MCF 10A (cell line): ENCODE data around the gene UPK1B. TPM values are rescaled to one million over a fixed set of nuclear protein-coding genes. Genes with fewer than 3 reads are reported as not detected.

ENCODE experiments used
- BruUV-seq: library from RNA; stranded (reverse); fragments of 400-500 nt; replicated peaks from 2 replicates; lab custom pipeline; 2021; lab: Mats Ljungman, UMichigan
- CTCF ChIA-PET: fragments of 300-600 bp; sonication (Branson Sonifier 250); formaldehyde crosslinking; extraction: SDS; loops from one replicate; lab custom pipeline; 2021; ENCODE audit warnings: antibody characterized with exemption, inconsistent platforms; lab: Yijun Ruan, JAX
- POLR2A ChIA-PET: fragments of 300-600, 350-650 bp; sonication (Branson Sonifier 250); formaldehyde crosslinking; extraction: SDS; loops from one replicate; lab custom pipeline; 2020; ENCODE audit warnings: antibody characterized with exemption, inconsistent platforms; lab: Yijun Ruan, JAX
- DNase-seq: peaks from one replicate; pipeline ENCODE4 v3.0.0-alpha.2; 2018; ENCODE audit not compliant: unreplicated experiment
- H3K27ac Mint-ChIP-seq: one replicate; pipeline ENCODE4 v1.8.0; 2022; ENCODE audit warnings: mild to moderate bottlenecking, low read depth, mixed read lengths; ENCODE audit not compliant: unreplicated experiment
- H3K27me3 Mint-ChIP-seq: one replicate; pipeline ENCODE4 v1.8.0; 2022; ENCODE audit warnings: mixed read lengths; ENCODE audit not compliant: insufficient read depth, unreplicated experiment
- H3K36me3 Mint-ChIP-seq: one replicate; pipeline ENCODE4 v1.8.0; 2022; ENCODE audit warnings: mild to moderate bottlenecking, moderate library complexity, mixed read lengths; ENCODE audit not compliant: insufficient read depth, unreplicated experiment
- H3K4me1 Mint-ChIP-seq: one replicate; pipeline ENCODE4 v1.8.0; 2022; ENCODE audit warnings: mixed read lengths; ENCODE audit not compliant: insufficient read depth, unreplicated experiment
- H3K4me3 Mint-ChIP-seq: one replicate; pipeline ENCODE4 v1.8.0; 2022; ENCODE audit warnings: mild to moderate bottlenecking, moderate library complexity, mixed read lengths; ENCODE audit not compliant: unreplicated experiment
- H3K9me3 Mint-ChIP-seq: one replicate; pipeline ENCODE4 v1.8.0; 2022; ENCODE audit warnings: mixed read lengths; ENCODE audit not compliant: unreplicated experiment
- CTCF ChIP-seq: fragments of 200-600 bp; IDR thresholded peaks from one replicate; pipeline ENCODE4 v1.8.0; 2022; ENCODE audit warnings: antibody characterized with exemption, mild to moderate bottlenecking; ENCODE audit not compliant: unreplicated experiment
- intact Hi-C: fragments of 100-400 bp; cut with micrococcal nuclease; formaldehyde crosslinking; loops from 2 replicates; pipeline ENCODE4 v1.14.1; 2022
- total RNA-seq: library from RNA; stranded (reverse); gene quantifications from 2 replicates; pipeline ENCODE4 v1.2.3, GENCODE V29; 2022

UPK1B gene
- total RNA-seq, 1 experiment from 2014 or later, result not detected

GRCh38 chr3:119146578-119147375 is 26.6 kb upstream of the UPK1B start:
- Mint-ChIP-seq H3K4me1 (peaks cover 14% of the 10 kb centered on the region), H3K9me3 (no peaks in the 10 kb centered on the region), H3K36me3 (no peaks in the 10 kb centered on the region), H3K4me3 (no peak overlapping the region), H3K27ac (no peak overlapping the region), H3K27me3 (no peaks in the 10 kb centered on the region)
- intact Hi-C loops, result no loop called here
- TF ChIP-seq CTCF, result no peak
- ChIA-PET POLR2A (interaction anchor here (0.6 to 3.9 kb wide), 3 partner anchors 90 to 94 kb away, joined by 3 to 24 read pairs (median 5); partner anchors contain the start of gene B4GALT4), CTCF (interaction anchor here (0.5 to 4.7 kb wide), 21 partner anchors 7 to 543 kb away, joined by 3 to 118 read pairs (median 4); partner anchors contain the start of gene B4GALT4)
- DNase-seq, result no peak
- BruUV-seq, result no TSS peak

GRCh38 chr3:119147494-119147893 is 25.9 kb upstream of the UPK1B start:
- TF ChIP-seq CTCF, result no peak
- CTCF ChIA-PET, result interaction anchor here (0.6 to 4.7 kb wide), 10 partner anchors 10 to 542 kb away, joined by 3 to 118 read pairs (median 5); partner anchors contain the start of gene B4GALT4
- BruUV-seq, result no TSS peak
- no peak overlapping the region for H3K4me3 Mint-ChIP-seq
- DNase-seq, result no peak
- POLR2A ChIA-PET, result interaction anchor here (3.9 kb wide), 1 partner anchor 94 kb away, joined by 24 read pairs; the partner anchor contains the start of gene B4GALT4
- H3K36me3 Mint-ChIP-seq, result no peaks in the 10 kb centered on the region
- no peaks in the 10 kb centered on the region for H3K27me3 Mint-ChIP-seq
- intact Hi-C loops, result no loop called here
- peaks cover 14% of the 10 kb centered on the region for H3K4me1 Mint-ChIP-seq
- H3K27ac Mint-ChIP-seq, result no peak overlapping the region
- no peaks in the 10 kb centered on the region for H3K9me3 Mint-ChIP-seq

GRCh38 chr3:119148493-119149180 is 24.8 kb upstream of the UPK1B start:
- POLR2A ChIA-PET, result interaction anchor here (1.1 to 1.7 kb wide), 4 partner anchors 27 to 92 kb away, joined by 3 to 9 read pairs (median 4); partner anchors contain the start of gene B4GALT4
- CTCF ChIA-PET, result interaction anchor here (0.8 to 1.5 kb wide), 6 partner anchors 11 to 533 kb away, joined by 3 to 15 read pairs (median 4); partner anchors contain the start of gene B4GALT4
- Mint-ChIP-seq H3K36me3 (no peaks in the 10 kb centered on the region), H3K4me3 (no peak overlapping the region), H3K4me1 (peaks cover 14% of the 10 kb centered on the region), H3K27ac (no peak overlapping the region), H3K27me3 (no peaks in the 10 kb centered on the region), H3K9me3 (peaks cover 11% of the 10 kb centered on the region)
- BruUV-seq, result no TSS peak
- DNase-seq, result peak; percentile 16
- no peak for TF ChIP-seq CTCF
- intact Hi-C loops, result no loop called here
